A549 (cell line): ENCODE measurements around the gene AP4S1. TPM values are rescaled to one million over a fixed set of nuclear protein-coding genes. Genes with fewer than 3 reads are reported as not detected.

Experiments
- ATAC-seq, 2 experiments: fragments of 200-7000 bp in 1 of 2; fragments of >200 bp in 1 of 2; cut with Nextera tagmentation in 1 of 2; cut with Tn5 transposase in 1 of 2; 3 replicates each; pipeline versions ENCODE4 v1.8.0 to v1.9.1; 2018 to 2020; ENCODE audit warnings: mild to moderate bottlenecking in 1 of 2, moderate library complexity in 1 of 2
- CTCF ChIA-PET: fragments of 300-600 bp; sonication (Branson Sonifier 250); formaldehyde crosslinking; extraction: SDS; loops from one replicate; lab custom pipeline; 2021; ENCODE audit warnings: antibody characterized with exemption, inconsistent platforms; lab: Yijun Ruan, JAX
- POLR2A ChIA-PET: fragments of 350-600 bp; formaldehyde crosslinking; extraction: SDS; loops from one replicate; lab custom pipeline; 2021; ENCODE audit warnings: antibody characterized with exemption, inconsistent platforms; lab: Yijun Ruan, JAX
- DNase-seq, 2 experiments: peaks; one replicate each; pipeline versions ENCODE4 v3.0.0 to v3.0.0-alpha.2; 2011 to 2016; ENCODE audit warnings: low read depth in 1 of 2, low spot score in 1 of 2
- FAIRE-seq: peaks from 2 replicates; lab custom pipeline; 2011; peaks lifted over from hg19 to GRCh38; lab: Jason Lieb, UNC
- H3K27ac ChIP-seq, 2 experiments: fragments of >200 bp; sonication (Bioruptor Twin); formaldehyde crosslinking; 3 replicates each; pipeline ENCODE4 v1.5.1; 2016 to 2017
- H3K4me1 ChIP-seq: fragments of >200 bp; sonication (Bioruptor Twin); formaldehyde crosslinking; 3 replicates; pipeline ENCODE4 v1.6.1; 2016
- H3K4me2 ChIP-seq: fragments of >200 bp; sonication (Bioruptor Twin); formaldehyde crosslinking; 3 replicates; pipeline ENCODE4 v1.6.1; 2016
- H3K4me3 ChIP-seq: fragments of >200 bp; sonication (Bioruptor Twin); formaldehyde crosslinking; 3 replicates; pipeline ENCODE4 v1.5.1; 2016
- H3K9me3 ChIP-seq: fragments of >200 bp; sonication (Bioruptor Twin); formaldehyde crosslinking; 3 replicates; pipeline ENCODE4 v1.6.1; 2016
- ATOH8 ChIP-seq: fragments of 250-450 bp; sonication (Bioruptor Pico); IDR thresholded peaks from 2 replicates; pipeline ENCODE4 v1.5.0; 2020; ENCODE audit warnings: low read depth, mild to moderate bottlenecking, moderate library complexity
- BHLHE40 ChIP-seq: IDR thresholded peaks from 2 replicates; pipeline ENCODE4 v1.6.1; 2012; ENCODE audit warnings: low read depth, low read length, inconsistent platforms
- CBX8 ChIP-seq: fragments of 200-600 bp; sonication (generic); IDR thresholded peaks from 2 replicates; pipeline ENCODE4 v1.6.1; 2016
- CEBPB ChIP-seq, 2 experiments: fragments of >200 bp in 1 of 2; sonication (Bioruptor Twin) in 1 of 2; formaldehyde crosslinking in 1 of 2; IDR thresholded peaks; 2 replicates each; pipeline ENCODE4 v1.6.1; 2012 to 2016
- CHD2 ChIP-seq: fragments of 150-350 bp; IDR thresholded peaks from 2 replicates; pipeline ENCODE4 v1.6.1; 2014; ENCODE audit warnings: low read length; ENCODE audit not compliant: partially characterized antibody
- EHF ChIP-seq: fragments of 250-450 bp; sonication (Bioruptor Pico); IDR thresholded peaks from 2 replicates; pipeline ENCODE4 v1.5.0; 2020; ENCODE audit warnings: mild to moderate bottlenecking
- ELK1 ChIP-seq: fragments of 150-350 bp; IDR thresholded peaks from 2 replicates; pipeline ENCODE4 v1.6.1; 2014; ENCODE audit warnings: low read depth, mild to moderate bottlenecking, low read length
- EP300 ChIP-seq, 2 experiments: fragments of >200 bp; sonication (Bioruptor Twin); formaldehyde crosslinking; IDR thresholded peaks; 2 replicates in 1 of 2; 3 replicates in 1 of 2; pipeline ENCODE4 v1.6.1; 2016 to 2017
- FOSB ChIP-seq: fragments of 250-450 bp; sonication (Bioruptor Pico); IDR thresholded peaks from 2 replicates; pipeline ENCODE4 v1.5.0; 2020; ENCODE audit warnings: mild to moderate bottlenecking, moderate library complexity
- FOSL2 ChIP-seq, 2 experiments: fragments of 450-650 bp in 1 of 2; fragments of >200 bp in 1 of 2; sonication (Bioruptor Twin) in 1 of 2; formaldehyde crosslinking; IDR thresholded peaks; 2 replicates each; pipeline versions ENCODE4 v1.5.0 to v1.6.1; 2016 to 2020; ENCODE audit warnings: mild to moderate bottlenecking in 1 of 2, moderate library complexity in 1 of 2
- HDAC2 ChIP-seq: fragments of 200-600 bp; sonication (generic); IDR thresholded peaks from 2 replicates; pipeline ENCODE4 v1.6.1; 2016
- HEYL ChIP-seq: fragments of 250-450 bp; sonication (Bioruptor Pico); IDR thresholded peaks from 2 replicates; pipeline ENCODE4 v1.8.0; 2021; ENCODE audit warnings: mild to moderate bottlenecking, moderate library complexity
- HOXB13 ChIP-seq: fragments of 250-450 bp; sonication (Bioruptor Pico); IDR thresholded peaks from 2 replicates; pipeline ENCODE4 v1.5.0; 2020; ENCODE audit warnings: low read depth, mild to moderate bottlenecking, moderate library complexity
- HOXB5 ChIP-seq: fragments of 250-450 bp; sonication (Bioruptor Pico); IDR thresholded peaks from 2 replicates; pipeline ENCODE4 v1.5.0; 2020; ENCODE audit warnings: mild to moderate bottlenecking, moderate library complexity
- JUN ChIP-seq, 2 experiments: fragments of >200 bp; sonication (Bioruptor Twin); formaldehyde crosslinking; IDR thresholded peaks; 2 replicates in 1 of 2; 3 replicates in 1 of 2; pipeline ENCODE4 v1.6.1; 2016 to 2017
- JUNB ChIP-seq: fragments of >200 bp; sonication (Bioruptor Twin); formaldehyde crosslinking; IDR thresholded peaks from 2 replicates; pipeline ENCODE4 v1.6.1; 2016
- MAX ChIP-seq: IDR thresholded peaks from 2 replicates; pipeline ENCODE4 v1.6.1; 2012
- MAZ ChIP-seq: fragments of 150-350 bp; IDR thresholded peaks from 2 replicates; pipeline ENCODE4 v1.6.1; 2014; ENCODE audit warnings: antibody characterized with exemption, low read depth, low read length, borderline replicate concordance
- MYC ChIP-seq: IDR thresholded peaks from 2 replicates; pipeline ENCODE4 v1.6.1; 2012; ENCODE audit warnings: mild to moderate bottlenecking, inconsistent platforms, low read length, improper control_type of control experiment, borderline replicate concordance
- NPAS2 ChIP-seq: fragments of 250-450 bp; sonication (Bioruptor Pico); IDR thresholded peaks from 2 replicates; pipeline ENCODE4 v1.8.0; 2022; ENCODE audit warnings: mild to moderate bottlenecking, moderate library complexity, borderline replicate concordance
- PBX3 ChIP-seq: IDR thresholded peaks from 2 replicates; pipeline ENCODE4 v1.6.1; 2012
- PHF8 ChIP-seq: fragments of 200-600 bp; sonication (generic); IDR thresholded peaks from 2 replicates; pipeline ENCODE4 v1.6.1; 2016; ENCODE audit warnings: low read depth, mild to moderate bottlenecking, antibody characterized with exemption, moderate library complexity, borderline replicate concordance
- RAD21 ChIP-seq, 2 experiments: fragments of >200 bp in 1 of 2; sonication (Bioruptor Twin) in 1 of 2; formaldehyde crosslinking in 1 of 2; IDR thresholded peaks in 1 of 2; conservative IDR thresholded peaks in 1 of 2; 2 replicates in 1 of 2; 3 replicates in 1 of 2; pipeline ENCODE4 v1.6.1; 2012 to 2018; ENCODE audit warnings: inconsistent platforms in 1 of 2
- RARB ChIP-seq: fragments of 250-450 bp; sonication (Bioruptor Pico); IDR thresholded peaks from 2 replicates; pipeline ENCODE4 v1.8.0; 2021; ENCODE audit warnings: mild to moderate bottlenecking, moderate library complexity
- RCOR1 ChIP-seq: fragments of 150-350 bp; IDR thresholded peaks from 2 replicates; pipeline ENCODE4 v1.6.1; 2014; ENCODE audit warnings: antibody characterized with exemption, low read length, low read depth
- TFCP2L1 ChIP-seq: fragments of 250-450 bp; sonication (Bioruptor Pico); IDR thresholded peaks from 2 replicates; pipeline ENCODE4 v1.5.0; 2021; ENCODE audit warnings: mild to moderate bottlenecking
- ZNF302 ChIP-seq: fragments of 250-450 bp; sonication (Bioruptor Pico); IDR thresholded peaks from 2 replicates; pipeline ENCODE4 v1.9.0; 2021; ENCODE audit warnings: inconsistent platforms, mild to moderate bottlenecking, moderate library complexity
- WGBS: methylation state at CpG from one replicate; pipeline ENCODE4 v1.1.6; 2017; ENCODE audit errors: missing lambda C conversion rate; 5-methylcytosine and 5-hydroxymethylcytosine counted together
- polyA plus RNA-seq, 4 experiments: library from polyadenylated mRNA; depleted of rRNA in 3 of 4; stranded (reverse); fragments of >200 nt; fragmentation: RNase III in 1 of 4; extraction: RNeasy Plus Mini Kit Qiagen cat#74134 plus additional on column Dnase treatment in 1 of 4; gene quantifications; 2 replicates in 3 of 4; 3 replicates in 1 of 4; pipeline ENCODE4 v1.2.3, GENCODE V29; 2011 to 2017

AP4S1 gene
- polyA plus RNA-seq, 2 of the 4 experiments (the other 2 are of a cell fraction) = 12.4 to 13.4 TPM

- TF ChIP-seq FOSL2 (IDR thresholded peaks at IDR 0.05) = no peak
- TF ChIP-seq FOSL2 (CRISPR knock-in tag; IDR thresholded peaks at IDR 0.05) = no peak
- no peak for TF ChIP-seq MAZ
- TF ChIP-seq PBX3 = no peak
Measured at GRCh38 chr14:31021576-31021949, 3.9 kb upstream of the AP4S1 start (continued).

GRCh38 chr14:31022386-31022785 lies 3.1 kb upstream of the AP4S1 start:
- WGBS = 98% methylated on average over 2 of the region's 2 CpGs
- no peak overlapping the region for H3K27ac ChIP-seq
- H3K9me3 ChIP-seq = no peaks in the 10 kb centered on the region
- TF ChIP-seq JUN (IDR thresholded peaks at IDR 0.05) (no peak), CBX8 (no peak), TFCP2L1 (CRISPR knock-in tag) (no peak), ELK1 (no peak), CEBPB (IDR thresholded peaks at IDR 0.05) (no peak), NPAS2 (CRISPR knock-in tag) (no peak), FOSL2 (IDR thresholded peaks at IDR 0.05) (no peak), FOSL2 (CRISPR knock-in tag; IDR thresholded peaks at IDR 0.05) (no peak), ATOH8 (CRISPR knock-in tag) (no peak), MAX (no peak), PHF8 (no peak), BHLHE40 (no peak), RCOR1 (no peak), HEYL (CRISPR knock-in tag) (no peak), PBX3 (no peak), EHF (CRISPR knock-in tag) (no peak), EP300 (IDR thresholded peaks at IDR 0.05) (no peak)
- H3K4me3 ChIP-seq = no peak overlapping the region
- ChIA-PET POLR2A (no interaction called here), CTCF (interaction anchor here (1.8 kb wide), 1 partner anchor 40 kb away, joined by 4 read pairs; no protein-coding TSS in a partner anchor)
- FAIRE-seq (no peak), DNase-seq (no peak), ATAC-seq (no peak)
- peaks cover 19% of the 10 kb centered on the region for H3K4me1 ChIP-seq
- no peak overlapping the region for H3K4me2 ChIP-seq

GRCh38 chr14:31024010-31024480 lies 1.4 kb upstream of the AP4S1 start:
- POLR2A ChIA-PET = no interaction called here
- H3K4me2 ChIP-seq = peak overlapping the region; percentile 85
- DNase-seq = no peak
- peak overlapping the region; percentile 99; the same call in 2 of the 3 replicates for H3K4me3 ChIP-seq
- CTCF ChIA-PET = interaction anchor here (1.0 to 1.8 kb wide), 2 partner anchors 41 to 59 kb away, joined by 3 to 4 read pairs; no protein-coding TSS in a partner anchor
- no peak for FAIRE-seq
- TF ChIP-seq HEYL (CRISPR knock-in tag) (no peak), HDAC2 (no peak), CBX8 (no peak), RARB (CRISPR knock-in tag) (no peak), HOXB13 (no peak), CEBPB (IDR thresholded peaks at IDR 0.05) (no peak), FOSB (CRISPR knock-in tag) (no peak), ZNF302 (CRISPR knock-in tag) (no peak), MYC (no peak), HOXB5 (no peak), RAD21 (conservative IDR thresholded peaks at IDR 0.05 in 1 of 2, IDR thresholded peaks at IDR 0.05 in 1 of 2) (no peak), JUNB (no peak), CHD2 (no peak)
- TF ChIP-seq, all 56 proteins: peak for 0
- H3K4me1 ChIP-seq = peaks cover 32% of the 10 kb centered on the region
- no peak overlapping the region for H3K27ac ChIP-seq
- ATAC-seq = no peak
- H3K9me3 ChIP-seq = no peaks in the 10 kb centered on the region
